ENCODE measurements around the gene UTP14A.
A peak's percentile ranks its signal among the peaks of the same experiment; 100 is the strongest.

Gene UTP14A

GRCh38 chrX:129957241-129958082, 51.5 kb downstream of the UTP14A start:
- in situ Hi-C loops (cut with MboI; ENCODE audit: low pct_unique_long_range_greater_than_20kb, low sequenced_read_pairs, unreplicated experiment): no loop called here
- DNase-seq (ENCODE audit: low spot score): peak; percentile 78
- TF ChIP-seq, protein P1, sequence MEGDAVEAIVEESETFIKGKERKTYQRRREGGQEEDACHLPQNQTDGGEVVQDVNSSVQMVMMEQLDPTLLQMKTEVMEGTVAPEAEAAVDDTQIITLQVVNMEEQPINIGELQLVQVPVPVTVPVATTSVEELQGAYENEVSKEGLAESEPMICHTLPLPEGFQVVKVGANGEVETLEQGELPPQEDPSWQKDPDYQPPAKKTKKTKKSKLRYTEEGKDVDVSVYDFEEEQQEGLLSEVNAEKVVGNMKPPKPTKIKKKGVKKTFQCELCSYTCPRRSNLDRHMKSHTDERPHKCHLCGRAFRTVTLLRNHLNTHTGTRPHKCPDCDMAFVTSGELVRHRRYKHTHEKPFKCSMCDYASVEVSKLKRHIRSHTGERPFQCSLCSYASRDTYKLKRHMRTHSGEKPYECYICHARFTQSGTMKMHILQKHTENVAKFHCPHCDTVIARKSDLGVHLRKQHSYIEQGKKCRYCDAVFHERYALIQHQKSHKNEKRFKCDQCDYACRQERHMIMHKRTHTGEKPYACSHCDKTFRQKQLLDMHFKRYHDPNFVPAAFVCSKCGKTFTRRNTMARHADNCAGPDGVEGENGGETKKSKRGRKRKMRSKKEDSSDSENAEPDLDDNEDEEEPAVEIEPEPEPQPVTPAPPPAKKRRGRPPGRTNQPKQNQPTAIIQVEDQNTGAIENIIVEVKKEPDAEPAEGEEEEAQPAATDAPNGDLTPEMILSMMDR (IDR thresholded peaks at IDR 0.05; ENCODE audit: extremely low read depth, insufficient read depth, missing control alignments): no peak

DNA sequence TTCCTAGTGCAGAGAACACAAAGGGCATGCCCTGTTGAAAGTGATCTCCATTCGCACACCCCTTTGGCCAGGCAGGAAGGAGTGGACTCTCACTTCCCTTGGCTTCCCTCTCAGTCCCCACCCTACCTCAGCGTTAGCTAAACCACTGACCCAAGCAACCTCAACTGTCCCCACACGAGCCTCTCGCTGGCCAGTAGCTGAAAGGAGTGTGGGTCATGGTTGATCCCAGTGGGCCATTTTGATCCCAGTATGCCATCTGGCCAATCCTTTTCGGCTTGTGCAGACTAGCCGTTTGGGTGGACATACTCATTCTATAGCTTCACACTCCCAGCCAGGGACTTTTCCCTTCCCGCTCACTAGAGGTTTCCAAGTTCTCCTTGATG, 52.1 kb downstream of the UTP14A start:
- TF ChIP-seq, protein P1 (IDR thresholded peaks at IDR 0.05; ENCODE audit: extremely low read depth, insufficient read depth, missing control alignments): no peak
- DNase-seq (ENCODE audit: low spot score): no peak
- in situ Hi-C loops (cut with MboI; ENCODE audit: low pct_unique_long_range_greater_than_20kb, low sequenced_read_pairs, unreplicated experiment): no loop called here

GRCh38 chrX:129958814-129959492, 53.0 kb downstream of the UTP14A start:
- DNase-seq (ENCODE audit: low spot score): no peak
- TF ChIP-seq, protein P1 (IDR thresholded peaks at IDR 0.05; ENCODE audit: extremely low read depth, insufficient read depth, missing control alignments): no peak
- in situ Hi-C loops (cut with MboI; ENCODE audit: low pct_unique_long_range_greater_than_20kb, low sequenced_read_pairs, unreplicated experiment): no loop called here

DNA sequence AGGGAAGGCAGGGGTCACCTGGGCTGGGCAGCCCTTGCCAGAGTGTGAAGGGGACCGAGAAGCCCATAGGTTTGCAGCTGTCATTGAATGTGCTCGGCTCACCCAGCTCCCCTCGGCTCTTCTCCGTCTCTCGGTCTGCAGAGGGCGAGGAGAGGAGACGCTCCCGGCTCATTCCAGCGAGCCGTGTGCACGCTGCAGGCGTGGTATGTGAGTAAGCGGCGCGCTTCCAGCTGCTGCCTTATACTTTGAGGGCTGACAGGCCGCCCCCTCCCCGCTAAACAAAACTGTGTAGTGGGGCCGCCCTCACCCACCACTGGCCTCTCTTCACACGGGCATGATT, 53.5 kb downstream of the UTP14A start:
- in situ Hi-C loops (cut with MboI; ENCODE audit: low pct_unique_long_range_greater_than_20kb, low sequenced_read_pairs, unreplicated experiment): no loop called here
- no peak for DNase-seq (ENCODE audit: low spot score)
- TF ChIP-seq, protein P1 (IDR thresholded peaks at IDR 0.05; ENCODE audit: extremely low read depth, insufficient read depth, missing control alignments): no peak

DNA sequence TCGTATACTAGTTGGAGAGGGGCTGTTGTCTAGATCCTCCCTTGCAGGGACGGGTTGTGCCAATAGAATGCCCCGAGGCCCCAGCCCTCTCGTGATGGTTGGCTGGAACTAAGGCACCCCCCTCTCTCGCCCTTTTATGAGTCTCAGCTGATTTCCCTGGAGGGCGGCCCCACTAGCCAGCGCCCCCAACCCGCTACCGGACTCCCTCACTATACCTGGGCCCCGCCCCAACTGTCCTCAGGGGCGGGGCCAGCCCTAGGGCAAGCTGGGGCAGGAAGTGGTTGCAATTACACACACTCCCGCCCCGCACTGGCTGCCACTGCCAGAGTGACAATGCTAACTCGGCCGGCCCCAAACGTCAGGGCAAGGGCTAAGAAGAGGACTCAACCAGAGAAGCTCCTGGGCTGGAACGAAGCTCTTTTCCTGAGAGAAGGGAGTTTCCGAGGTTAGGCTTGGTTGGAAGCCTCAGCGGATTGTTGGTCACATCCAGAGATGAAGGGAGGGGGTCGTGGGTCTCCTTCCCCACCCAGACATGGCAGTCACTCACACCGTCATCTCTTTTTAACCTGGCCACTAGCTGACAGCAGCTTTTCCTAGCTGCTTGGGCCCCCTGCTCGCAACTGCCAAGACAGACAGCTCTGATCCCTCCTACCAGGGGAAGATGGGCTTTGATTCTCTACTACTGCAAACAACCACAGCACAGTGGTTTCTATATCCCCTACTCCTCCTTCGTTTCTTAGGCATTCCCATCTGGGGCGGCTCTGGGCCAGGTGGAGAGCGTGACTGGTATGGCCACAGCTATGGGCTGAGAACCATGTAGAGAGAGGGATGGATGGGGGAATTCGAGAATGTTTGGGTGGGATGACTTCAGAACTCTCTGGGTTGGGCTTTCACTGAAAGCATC, 55.5 kb downstream of the UTP14A start:
- in situ Hi-C loops (cut with MboI; ENCODE audit: low pct_unique_long_range_greater_than_20kb, low sequenced_read_pairs, unreplicated experiment): no loop called here
- peak; percentile 85 for DNase-seq (ENCODE audit: low spot score)
- TF ChIP-seq, protein P1 (IDR thresholded peaks at IDR 0.05; ENCODE audit: extremely low read depth, insufficient read depth, missing control alignments): no peak

DNA sequence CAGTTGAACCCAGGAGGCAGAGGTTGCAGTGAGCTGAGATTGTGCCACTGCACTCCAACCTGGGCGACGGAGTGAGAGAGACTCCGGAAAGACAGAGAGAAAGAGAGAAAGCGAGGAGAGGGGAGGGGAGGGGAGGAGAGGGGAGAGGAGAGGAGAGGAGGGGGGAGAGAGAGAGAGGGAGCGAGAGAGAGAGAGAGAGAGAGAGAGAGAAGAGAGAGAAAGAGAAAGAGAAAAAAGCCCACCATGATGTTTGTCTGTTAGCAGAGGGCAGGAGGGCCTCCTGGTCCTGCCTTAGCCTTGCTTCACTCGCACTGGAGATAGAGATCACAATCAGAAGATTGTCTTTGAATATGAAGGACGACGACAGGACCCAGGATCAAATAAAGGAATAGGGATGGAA, 57.8 kb downstream of the UTP14A start:
- in situ Hi-C loops (cut with MboI; ENCODE audit: low pct_unique_long_range_greater_than_20kb, low sequenced_read_pairs, unreplicated experiment): no loop called here
- TF ChIP-seq, protein P1 (IDR thresholded peaks at IDR 0.05; ENCODE audit: extremely low read depth, insufficient read depth, missing control alignments): no peak
- no peak for DNase-seq (ENCODE audit: low spot score)
